H1 (cell line): Measurements from ENCODE around the gene NCAPG2. TPM values are rescaled to one million over a fixed set of nuclear protein-coding genes. Genes with fewer than 3 reads are reported as not detected.
A peak's percentile ranks its signal among the peaks of the same experiment; 100 is the strongest.

Source experiments
- CTCF ChIA-PET: fragments of 300-600 bp; sonication (Branson Sonifier 250); formaldehyde crosslinking; loops from one replicate; lab custom pipeline; 2021; ENCODE audit not compliant: partially characterized antibody; lab: Charles Lee
- POLR2A ChIA-PET: fragments of 300-600 bp; sonication (Branson Sonifier 250); formaldehyde crosslinking; loops from one replicate; lab custom pipeline; 2021; ENCODE audit warnings: inconsistent platforms; ENCODE audit not compliant: partially characterized antibody; lab: Charles Lee
- DNase-seq, 2 experiments: peaks; one replicate each; pipeline versions ENCODE4 v3.0.0 to v3.0.0-alpha.2; 2010 to 2022; ENCODE audit warnings: low spot score in 2 of 2, low read depth in 1 of 2, mixed read lengths in 1 of 2
- FAIRE-seq: peaks from 2 replicates; lab custom pipeline; 2011; peaks lifted over from hg19 to GRCh38; lab: Jason Lieb, UNC
- H2AFZ ChIP-seq: 2 replicates; pipeline ENCODE4 v1.8.1; 2012; ENCODE audit warnings: low read length, inconsistent platforms
- H2AK5ac ChIP-seq: 2 replicates; pipeline ENCODE4 v1.6.1; 2013; ENCODE audit warnings: low read depth, low read length
- H2BK120ac ChIP-seq: replicated peaks from 2 replicates; pipeline ENCODE3; 2013; ENCODE audit warnings: low read depth, low read length, inconsistent platforms
- H2BK12ac ChIP-seq: 2 replicates; pipeline ENCODE4 v1.6.1; 2013; ENCODE audit warnings: low read depth, low read length
- H2BK15ac ChIP-seq: 2 replicates; pipeline ENCODE4 v1.6.1; 2013; ENCODE audit warnings: low read length
- H2BK20ac ChIP-seq: 2 replicates; pipeline ENCODE4 v1.6.1; 2013; ENCODE audit warnings: low read length
- H2BK5ac ChIP-seq: 2 replicates; pipeline ENCODE4 v1.6.1; 2013; ENCODE audit warnings: low read depth, low read length
- H3K14ac ChIP-seq: 2 replicates; pipeline ENCODE4 v1.6.1; 2013; ENCODE audit warnings: inconsistent platforms; ENCODE audit not compliant: insufficient read length
- H3K18ac ChIP-seq: 2 replicates; pipeline ENCODE4 v1.6.1; 2013; ENCODE audit warnings: low read length; ENCODE audit errors: extremely low read depth
- H3K23ac ChIP-seq: 2 replicates; pipeline ENCODE4 v1.6.1; 2013; ENCODE audit warnings: inconsistent platforms; ENCODE audit not compliant: insufficient read length
- H3K23me2 ChIP-seq: 2 replicates; pipeline ENCODE4 v1.6.1; 2013; ENCODE audit warnings: low read depth, low read length
- H3K27ac ChIP-seq: 2 replicates; pipeline ENCODE4 v1.6.1; 2011; ENCODE audit warnings: low read depth, low read length, inconsistent platforms
- H3K27me3 ChIP-seq, 4 experiments: replicated peaks in 1 of 4; 1 replicate in 1 of 4; 2 replicates in 3 of 4; pipeline versions ENCODE4 v1.6.1 to v1.8.1; 2011 to 2013; ENCODE audit warnings: low read length in 3 of 4, mild to moderate bottlenecking in 3 of 4, inconsistent platforms in 2 of 4, mixed read lengths in 2 of 4, moderate library complexity in 1 of 4; ENCODE audit not compliant: control insufficient read depth in 3 of 4, insufficient read depth in 3 of 4; ENCODE audit errors: extremely low read depth in 1 of 4
- H3K36me3 ChIP-seq, 4 experiments: 2 replicates each; pipeline versions ENCODE4 v1.6.1 to v1.8.1; 2011 to 2013; ENCODE audit warnings: mild to moderate bottlenecking in 4 of 4, low read length in 3 of 4, moderate library complexity in 2 of 4, control low read depth in 1 of 4, inconsistent platforms in 1 of 4; ENCODE audit not compliant: insufficient read depth in 4 of 4, control insufficient read depth in 2 of 4
- H3K4ac ChIP-seq: replicated peaks from 2 replicates; pipeline ENCODE3; 2013; ENCODE audit warnings: low read length, low read depth, mixed read lengths, inconsistent platforms; ENCODE audit not compliant: insufficient read length
- H3K4me1 ChIP-seq, 4 experiments: replicated peaks in 1 of 4; 1 replicate in 1 of 4; 2 replicates in 3 of 4; pipeline versions ENCODE4 v1.6.1 to v1.8.1; 2011 to 2013; ENCODE audit warnings: low read length in 3 of 4, inconsistent platforms in 2 of 4, mixed read lengths in 1 of 4; ENCODE audit not compliant: insufficient read depth in 4 of 4, control insufficient read depth in 3 of 4
- H3K4me2 ChIP-seq, 2 experiments: 2 replicates each; pipeline versions ENCODE4 v1.6.1 to v1.8.1; 2011 to 2013; ENCODE audit warnings: low read depth in 2 of 2, low read length in 2 of 2, control low read depth in 1 of 2, inconsistent platforms in 1 of 2, mild to moderate bottlenecking in 1 of 2; ENCODE audit not compliant: insufficient read depth in 1 of 2
- H3K4me3 ChIP-seq, 4 experiments: fragments of 200-600, 300-600 bp in 1 of 4; sonication (generic), shearing (Covaris generic), sonication (Bioruptor Twin) in 1 of 4; 2 replicates each; pipeline versions ENCODE4 v1.5.1 to v1.8.1; 2011 to 2016; ENCODE audit warnings: low read length in 4 of 4, low read depth in 3 of 4, control low read depth in 2 of 4, inconsistent platforms in 2 of 4, mild to moderate bottlenecking in 2 of 4, mixed read lengths in 1 of 4, moderate library complexity in 1 of 4; ENCODE audit not compliant: insufficient read depth in 2 of 4; ENCODE audit errors: extremely low read depth in 1 of 4
- H3K56ac ChIP-seq: replicated peaks from 2 replicates; pipeline ENCODE3; 2013; ENCODE audit warnings: low read depth, mild to moderate bottlenecking, mixed read lengths, low read length, inconsistent platforms; ENCODE audit not compliant: insufficient read length
- H3K79me1 ChIP-seq: 2 replicates; pipeline ENCODE4 v1.6.1; 2013; ENCODE audit warnings: low read depth, low read length, control low read depth
- H3K79me2 ChIP-seq, 2 experiments: 2 replicates each; pipeline versions ENCODE4 v1.6.1 to v1.8.1; 2012 to 2013; ENCODE audit warnings: low read length in 2 of 2, mild to moderate bottlenecking in 2 of 2, inconsistent platforms in 1 of 2; ENCODE audit not compliant: insufficient read depth in 2 of 2, control insufficient read depth in 1 of 2
- H3K9ac ChIP-seq, 4 experiments: replicated peaks in 1 of 4; 1 replicate in 1 of 4; 2 replicates in 3 of 4; pipeline versions ENCODE4 v1.6.1 to v1.8.1; 2011 to 2013; ENCODE audit warnings: low read depth in 3 of 4, low read length in 3 of 4, control low read depth in 2 of 4, mild to moderate bottlenecking in 2 of 4, moderate library complexity in 2 of 4, inconsistent platforms in 1 of 4; ENCODE audit errors: extremely low read depth in 1 of 4
- H3K9me3 ChIP-seq, 2 experiments: 2 replicates each; pipeline versions ENCODE4 v1.6.1 to v1.8.1; 2012 to 2013; ENCODE audit warnings: mild to moderate bottlenecking in 2 of 2, moderate library complexity in 2 of 2, control low read depth in 1 of 2, inconsistent platforms in 1 of 2, low read depth in 1 of 2, low read length in 1 of 2, mixed read lengths in 1 of 2; ENCODE audit not compliant: insufficient read depth in 2 of 2
- H4K20me1 ChIP-seq, 2 experiments: replicated peaks in 1 of 2; 2 replicates each; pipeline versions ENCODE3 to v1.8.1; 2011 to 2013; ENCODE audit warnings: inconsistent platforms in 2 of 2, low read length in 2 of 2, mild to moderate bottlenecking in 1 of 2; ENCODE audit not compliant: insufficient read depth in 2 of 2, control insufficient read depth in 1 of 2
- H4K5ac ChIP-seq: 2 replicates; pipeline ENCODE4 v1.6.1; 2013; ENCODE audit warnings: low read length, low read depth, mixed read lengths, inconsistent platforms; ENCODE audit not compliant: insufficient read length
- H4K8ac ChIP-seq: 2 replicates; pipeline ENCODE4 v1.8.0; 2013; ENCODE audit warnings: mild to moderate bottlenecking, moderate library complexity, low read length, inconsistent platforms; ENCODE audit not compliant: insufficient read depth; ENCODE audit errors: extremely low read depth
- H4K91ac ChIP-seq: replicated peaks from 2 replicates; pipeline ENCODE3; 2013; ENCODE audit warnings: low read length, mixed read lengths, inconsistent platforms; ENCODE audit not compliant: insufficient read length
- JUND ChIP-seq: IDR thresholded peaks from 2 replicates; pipeline ENCODE4 v1.6.1; 2011; ENCODE audit warnings: mild to moderate bottlenecking, improper control_type of control experiment, low read length
- RAD21 ChIP-seq, 2 experiments: IDR thresholded peaks in 1 of 2; conservative IDR thresholded peaks in 1 of 2; 2 replicates each; pipeline ENCODE4 v1.6.1; 2011; ENCODE audit warnings: low read depth in 2 of 2, low read length in 2 of 2, improper control_type of control experiment in 1 of 2, inconsistent platforms in 1 of 2, mild to moderate bottlenecking in 1 of 2, moderate library complexity in 1 of 2
- RBBP5 ChIP-seq: IDR thresholded peaks from 2 replicates; pipeline ENCODE4 v1.7.1; 2012; ENCODE audit warnings: low read depth, mild to moderate bottlenecking, inconsistent platforms, low read length, moderate library complexity, borderline replicate concordance
- SUZ12 ChIP-seq: fragments of 200-600 bp; sonication (generic); IDR thresholded peaks from 2 replicates; pipeline ENCODE4 v1.6.1; 2012; ENCODE audit warnings: mild to moderate bottlenecking, inconsistent platforms, low read length, moderate library complexity, mixed read lengths
- TAF7 ChIP-seq: optimal IDR thresholded peaks from 2 replicates; pipeline ENCODE3; 2011; ENCODE audit warnings: low read depth, mild to moderate bottlenecking, inconsistent platforms, low read length, moderate library complexity, borderline replicate concordance
- TBP ChIP-seq: IDR thresholded peaks from 2 replicates; pipeline ENCODE4 v1.6.1; 2011; ENCODE audit warnings: low read depth, low read length, improper control_type of control experiment
- ZNF274 ChIP-seq: IDR thresholded peaks from 2 replicates; pipeline ENCODE4 v1.7.0; 2012; ENCODE audit warnings: low read length, borderline replicate concordance; ENCODE audit errors: extremely low read depth
- WGBS, 2 experiments: shearing (Covaris generic) in 1 of 2; methylation state at CpG; one replicate each; pipeline versions ENCODE4 v1.1.6 to v1.1.7; 2013 to 2015; ENCODE audit warnings: low lambda C conversion rate in 2 of 2, mixed read lengths in 2 of 2, inconsistent platforms in 1 of 2, low coverage in 1 of 2, missing lambda C conversion rate in 1 of 2; ENCODE audit not compliant: insufficient replicate concordance in 2 of 2, insufficient coverage in 1 of 2, insufficient read length in 1 of 2; ENCODE audit errors: extremely low coverage in 1 of 2, missing lambda C conversion rate in 1 of 2; 5-methylcytosine and 5-hydroxymethylcytosine counted together
- polyA plus RNA-seq, 7 experiments: library from polyadenylated mRNA; depleted of rRNA in 3 of 7; stranded (reverse) in 5 of 7; unstranded in 2 of 7; fragments of >200 nt in 5 of 7; fragments of 200-250 nt in 2 of 7; gene quantifications; 1 replicate in 5 of 7; 2 replicates in 1 of 7; 4 replicates in 1 of 7; pipeline versions ENCODE4 v1.2.1 to v1.2.3, GENCODE V29; 2011 to 2013; ENCODE audit warnings: missing spikeins in 2 of 7, mixed read lengths in 2 of 7
- total RNA-seq: library from RNA; stranded (reverse); fragmentation: NEBNext Ultra II Directional; extraction: Animal tissue kit (Norgen Biotek cat#: 25700); gene quantifications from 2 replicates; pipeline ENCODE4 v1.2.1, GENCODE V29; 2021
- TF ChIP-seq, protein P1 (sequence below): IDR thresholded peaks from 2 replicates; pipeline ENCODE4 v1.6.1; 2012; ENCODE audit warnings: low read length, inconsistent platforms

Gene NCAPG2
- total and polyA plus RNA-seq, 2 of the 8 experiments (the other 6 are each of a cell fraction or from before 2014, with no cell fraction given) = 49.9 to 119 TPM

GRCh38 chr7:158735935-158736334 is 31.3 kb upstream of the NCAPG2 start:
- H3K18ac ChIP-seq = no peak overlapping the region
- H3K23ac ChIP-seq = no peak overlapping the region
- H2AK5ac ChIP-seq = no peak overlapping the region
- CTCF ChIA-PET = interaction anchor here (0.6 to 1.1 kb wide), 3 partner anchors 26 to 493 kb away, joined by 3 to 6 read pairs (median 5); no protein-coding TSS in a partner anchor
- no peak overlapping the region for H3K56ac ChIP-seq
- H2BK5ac ChIP-seq = no peak overlapping the region
- no peak overlapping the region for H2BK12ac ChIP-seq
- H4K20me1 ChIP-seq = peaks cover 1% of the 10 kb centered on the region in 2 experiments
- H3K27ac ChIP-seq = no peak overlapping the region
- H3K23me2 ChIP-seq = no peaks in the 10 kb centered on the region; the same call in 1 of the 2 replicates
- H2AFZ ChIP-seq = no peak overlapping the region
- H4K91ac ChIP-seq = no peak overlapping the region
- no peak overlapping the region for H4K5ac ChIP-seq
- no peak overlapping the region for H2BK20ac ChIP-seq
- peaks cover 0 to 4% (median 0%) of the 10 kb centered on the region in 4 experiments; a peak in 2 of 7 replicates for H3K4me1 ChIP-seq
- H3K36me3 ChIP-seq = peaks cover 5 to 28% (median 21%) of the 10 kb centered on the region in 4 experiments
- no peaks in the 10 kb centered on the region for H3K79me1 ChIP-seq
- H2BK120ac ChIP-seq = no peak overlapping the region
- POLR2A ChIA-PET = no interaction called here
- H3K79me2 ChIP-seq = no peaks in the 10 kb centered on the region
- H3K14ac ChIP-seq = no peak overlapping the region
- H3K9ac ChIP-seq = no peak overlapping the region
- H4K8ac ChIP-seq = no peak overlapping the region; the same call in 1 of the 2 replicates
- no peak overlapping the region for H3K4ac ChIP-seq
- FAIRE-seq (no peak), DNase-seq (peak in 1 of 2 experiments; percentile 31)
- H3K9me3 ChIP-seq = no peaks in the 10 kb centered on the region
- H3K27me3 ChIP-seq = no peaks in the 10 kb centered on the region
- no peak overlapping the region for H2BK15ac ChIP-seq
- no peak overlapping the region for H3K4me2 ChIP-seq
- TF ChIP-seq TBP = no peak
- no peak for TF ChIP-seq SUZ12
- TF ChIP-seq ZNF274 = no peak
- TF ChIP-seq, protein P1, sequence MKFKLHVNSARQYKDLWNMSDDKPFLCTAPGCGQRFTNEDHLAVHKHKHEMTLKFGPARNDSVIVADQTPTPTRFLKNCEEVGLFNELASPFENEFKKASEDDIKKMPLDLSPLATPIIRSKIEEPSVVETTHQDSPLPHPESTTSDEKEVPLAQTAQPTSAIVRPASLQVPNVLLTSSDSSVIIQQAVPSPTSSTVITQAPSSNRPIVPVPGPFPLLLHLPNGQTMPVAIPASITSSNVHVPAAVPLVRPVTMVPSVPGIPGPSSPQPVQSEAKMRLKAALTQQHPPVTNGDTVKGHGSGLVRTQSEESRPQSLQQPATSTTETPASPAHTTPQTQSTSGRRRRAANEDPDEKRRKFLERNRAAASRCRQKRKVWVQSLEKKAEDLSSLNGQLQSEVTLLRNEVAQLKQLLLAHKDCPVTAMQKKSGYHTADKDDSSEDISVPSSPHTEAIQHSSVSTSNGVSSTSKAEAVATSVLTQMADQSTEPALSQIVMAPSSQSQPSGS = no peak
- TF ChIP-seq TAF7 = no peak
- no peak for TF ChIP-seq JUND
- no peak for TF ChIP-seq RAD21 (IDR thresholded peaks at IDR 0.05 in 1 of 2, conservative IDR thresholded peaks at IDR 0.05 in 1 of 2; ENCODE audit: low read depth in 2 of 2, low read length in 2 of 2)
- no peak for TF ChIP-seq RBBP5
- H3K4me3 ChIP-seq = no peak overlapping the region
- 91% methylated on average over 12 of the region's 12 CpGs; no CpG with 5 or more reads in 1 of the 2 experiments for WGBS, 2 experiments
